H9 (cell line): ENCODE data around the gene TRAK1. TPM values are rescaled to one million over a fixed set of nuclear protein-coding genes. Genes with fewer than 3 reads are reported as not detected.
"Not testable (repeated sequence)": the region's sequence is repeated elsewhere in the genome, so short reads cannot be mapped to it uniquely, and the experiment has no call there.

Source experiments
- DNase-seq: peaks from one replicate; pipeline ENCODE4 v3.0.0-alpha.2; 2017
- H2AFZ ChIP-seq: one replicate; pipeline ENCODE4 v1.6.1; 2013; ENCODE audit warnings: mild to moderate bottlenecking, low read length, control low read depth, moderate library complexity
- H2AK5ac ChIP-seq: 2 replicates; pipeline ENCODE4 v1.6.1; 2013; ENCODE audit warnings: low read length, control low read depth, mixed read lengths; ENCODE audit not compliant: insufficient read length
- H2BK120ac ChIP-seq: one replicate; pipeline ENCODE4 v1.6.1; 2013; ENCODE audit warnings: low read depth, mild to moderate bottlenecking, low read length, control low read depth, inconsistent platforms; ENCODE audit not compliant: poor library complexity, severe bottlenecking
- H2BK12ac ChIP-seq: 2 replicates; pipeline ENCODE4 v1.6.1; 2013; ENCODE audit warnings: low read length, control low read depth, mixed read lengths, low read depth; ENCODE audit not compliant: insufficient read length
- H2BK15ac ChIP-seq: 2 replicates; pipeline ENCODE4 v1.6.1; 2013; ENCODE audit warnings: low read depth, low read length, control low read depth
- H2BK20ac ChIP-seq: one replicate; pipeline ENCODE4 v1.6.1; 2013; ENCODE audit warnings: low read depth, mild to moderate bottlenecking, low read length, control low read depth, inconsistent platforms; ENCODE audit not compliant: poor library complexity, severe bottlenecking
- H2BK5ac ChIP-seq: 2 replicates; pipeline ENCODE4 v1.6.1; 2013; ENCODE audit warnings: low read length, control low read depth, mixed read lengths; ENCODE audit not compliant: insufficient read length
- H3K14ac ChIP-seq: 2 replicates; pipeline ENCODE4 v1.6.1; 2013; ENCODE audit warnings: low read length, control low read depth; ENCODE audit not compliant: insufficient read depth
- H3K18ac ChIP-seq: 2 replicates; pipeline ENCODE4 v1.6.1; 2013; ENCODE audit warnings: low read depth, mild to moderate bottlenecking, mixed read lengths, low read length, control low read depth; ENCODE audit not compliant: insufficient read length
- H3K23ac ChIP-seq: 2 replicates; pipeline ENCODE4 v1.6.1; 2013; ENCODE audit warnings: low read length, control low read depth, mixed read lengths, low read depth; ENCODE audit not compliant: insufficient read length
- H3K23me2 ChIP-seq: 2 replicates; pipeline ENCODE4 v1.6.1; 2013; ENCODE audit warnings: low read depth, mild to moderate bottlenecking, mixed read lengths, low read length, control low read depth; ENCODE audit not compliant: insufficient read length, poor library complexity, severe bottlenecking
- H3K27ac ChIP-seq: 2 replicates; pipeline ENCODE4 v1.5.1; 2013; ENCODE audit warnings: low read length, control low read depth, mixed read lengths, low read depth; ENCODE audit not compliant: insufficient read length
- H3K27me3 ChIP-seq: 2 replicates; pipeline ENCODE4 v1.6.1; 2013; ENCODE audit warnings: low read length, control low read depth, inconsistent platforms; ENCODE audit not compliant: insufficient read depth
- H3K4ac ChIP-seq: 2 replicates; pipeline ENCODE4 v1.6.1; 2013; ENCODE audit warnings: low read depth, mild to moderate bottlenecking, control low read depth, inconsistent platforms, low read length, moderate library complexity
- H3K4me1 ChIP-seq: 2 replicates; pipeline ENCODE4 v1.6.1; 2013; ENCODE audit warnings: low read length, control low read depth, inconsistent platforms; ENCODE audit not compliant: insufficient read depth
- H3K4me2 ChIP-seq: 2 replicates; pipeline ENCODE4 v1.6.1; 2013; ENCODE audit warnings: low read length, control low read depth, mixed read lengths; ENCODE audit not compliant: insufficient read length, insufficient read depth
- H3K56ac ChIP-seq: 2 replicates; pipeline ENCODE4 v1.6.1; 2013; ENCODE audit warnings: low read depth, mild to moderate bottlenecking, mixed read lengths, low read length, control low read depth; ENCODE audit not compliant: insufficient read length
- H3K79me1 ChIP-seq: 2 replicates; pipeline ENCODE4 v1.6.1; 2013; ENCODE audit warnings: low read depth, mild to moderate bottlenecking, moderate library complexity, low read length, control low read depth, inconsistent platforms; ENCODE audit not compliant: insufficient read depth, poor library complexity, severe bottlenecking
- H3K79me2 ChIP-seq: 2 replicates; pipeline ENCODE4 v1.6.1; 2013; ENCODE audit warnings: low read length, control low read depth, inconsistent platforms; ENCODE audit not compliant: insufficient read depth
- H3K9ac ChIP-seq: 2 replicates; pipeline ENCODE4 v1.6.1; 2013; ENCODE audit warnings: low read length, control low read depth, mixed read lengths; ENCODE audit not compliant: insufficient read length; ENCODE audit errors: extremely low read depth
- H3K9me3 ChIP-seq: one replicate; pipeline ENCODE4 v1.6.1; 2013; ENCODE audit warnings: low read depth, low read length, inconsistent platforms; ENCODE audit not compliant: control insufficient read depth
- H3T11ph ChIP-seq: one replicate; pipeline ENCODE4 v1.6.1; 2013; ENCODE audit warnings: mild to moderate bottlenecking, low read length, control low read depth, inconsistent platforms
- H4K20me1 ChIP-seq: one replicate; pipeline ENCODE4 v1.6.1; 2013; ENCODE audit not compliant: control insufficient read depth, insufficient read length, insufficient read depth
- H4K5ac ChIP-seq: 2 replicates; pipeline ENCODE4 v1.6.1; 2013; ENCODE audit warnings: low read depth, mild to moderate bottlenecking, mixed read lengths, low read length, control low read depth; ENCODE audit not compliant: insufficient read length
- H4K8ac ChIP-seq: replicated peaks from 2 replicates; pipeline ENCODE4 v1.6.1; 2013; ENCODE audit warnings: low read length, control low read depth, mixed read lengths, low read depth; ENCODE audit not compliant: insufficient read length
- H4K91ac ChIP-seq: 2 replicates; pipeline ENCODE4 v1.6.1; 2013; ENCODE audit warnings: low read depth, mild to moderate bottlenecking, moderate library complexity, mixed read lengths, low read length, control low read depth; ENCODE audit not compliant: insufficient read length
- H3K27ac Mint-ChIP-seq, 3 experiments: 2 replicates in 2 of 3; 3 replicates in 1 of 3; pipeline ENCODE4 v1.8.0; 2020 to 2021; ENCODE audit warnings: mixed read lengths in 3 of 3, mild to moderate bottlenecking in 1 of 3, moderate library complexity in 1 of 3
- H3K27me3 Mint-ChIP-seq: 2 replicates; pipeline ENCODE4 v1.8.0; 2021; ENCODE audit warnings: low read depth, mild to moderate bottlenecking, moderate library complexity, mixed read lengths
- H3K36me3 Mint-ChIP-seq, 3 experiments: 2 replicates in 2 of 3; 3 replicates in 1 of 3; pipeline ENCODE4 v1.8.0; 2020 to 2021; ENCODE audit warnings: low read depth in 3 of 3, mixed read lengths in 3 of 3; ENCODE audit not compliant: insufficient read depth in 1 of 3
- H3K4me1 Mint-ChIP-seq, 2 experiments: 2 replicates each; pipeline ENCODE4 v1.8.0; 2020; ENCODE audit warnings: mixed read lengths in 2 of 2
- H3K4me3 Mint-ChIP-seq, 2 experiments: 2 replicates in 1 of 2; 3 replicates in 1 of 2; pipeline ENCODE4 v1.8.0; 2020 to 2021; ENCODE audit warnings: mild to moderate bottlenecking in 2 of 2, mixed read lengths in 2 of 2, moderate library complexity in 1 of 2
- H3K9me3 Mint-ChIP-seq, 2 experiments: 2 replicates in 1 of 2; 3 replicates in 1 of 2; pipeline ENCODE4 v1.8.0; 2020; ENCODE audit warnings: mild to moderate bottlenecking in 2 of 2, mixed read lengths in 2 of 2, moderate library complexity in 1 of 2
- CTCF ChIP-seq: fragments of 200-600 bp; sonication (generic); conservative IDR thresholded peaks from 3 replicates; pipeline ENCODE4 v1.8.0; 2021; ENCODE audit warnings: antibody characterized with exemption, mild to moderate bottlenecking
- WGBS: extraction: QIAGEN DNeasy Blood & Tissue Kit; methylation state at CpG from one replicate; pipeline ENCODE4 v1.1.7; 2013; ENCODE audit warnings: missing lambda C conversion rate, low lambda C conversion rate, mixed read lengths; ENCODE audit not compliant: insufficient read length; ENCODE audit errors: extremely low coverage; 5-methylcytosine and 5-hydroxymethylcytosine counted together
- total RNA-seq: library from RNA; stranded (reverse); gene quantifications from 2 replicates; pipeline ENCODE4 v1.2.1, GENCODE V29; 2021

TRAK1 gene
- total RNA-seq, 1 experiment from 2014 or later = 34.2 TPM

GRCh38 chr3:42102571-42102970, 11.4 kb downstream of the TRAK1 start:
- H2BK120ac ChIP-seq = no peak overlapping the region
- no peak overlapping the region for H2AK5ac ChIP-seq
- Mint-ChIP-seq H3K9me3 (peaks cover 10 to 19% of the 10 kb centered on the region in 2 experiments), H3K27ac (peak overlapping the region in 2 of 3 experiments; percentile 15 to 73; a peak in 2 of 7 replicates), H3K4me3 (no peak overlapping the region), H3K36me3 (peaks cover 18 to 29% (median 25%) of the 10 kb centered on the region in 3 experiments), H3K27me3 (no peaks in the 10 kb centered on the region), H3K4me1 (peaks cover 16 to 24% of the 10 kb centered on the region in 2 experiments)
- H3K9me3 ChIP-seq = no peaks in the 10 kb centered on the region
- H4K20me1 ChIP-seq = no peaks in the 10 kb centered on the region
- WGBS = no CpG with 5 or more reads among the region's 6 CpGs
- H2AFZ ChIP-seq = no peak overlapping the region
- no peaks in the 10 kb centered on the region for H3K79me1 ChIP-seq
- H3K14ac ChIP-seq = no peak overlapping the region
- no peak overlapping the region for H4K5ac ChIP-seq
- no peak overlapping the region for H3T11ph ChIP-seq
- no peak overlapping the region for H3K56ac ChIP-seq
- no peaks in the 10 kb centered on the region for H3K27me3 ChIP-seq
- no peak overlapping the region for H3K4me2 ChIP-seq
- H3K79me2 ChIP-seq = no peaks in the 10 kb centered on the region; the same call in 1 of the 2 replicates
- no peak overlapping the region for H3K4ac ChIP-seq
- H3K23me2 ChIP-seq = no peaks in the 10 kb centered on the region
- DNase-seq = no peak
- no peak overlapping the region for H3K18ac ChIP-seq
- no peak overlapping the region for H2BK20ac ChIP-seq
- no peak overlapping the region for H4K91ac ChIP-seq
- H3K23ac ChIP-seq = no peak overlapping the region
- no peak overlapping the region for H3K9ac ChIP-seq
- no peak for TF ChIP-seq CTCF
- H2BK12ac ChIP-seq = no peak overlapping the region
- H4K8ac ChIP-seq = no peak overlapping the region
- no peak overlapping the region for H2BK15ac ChIP-seq
- no peak overlapping the region for H2BK5ac ChIP-seq
- no peak overlapping the region for H3K27ac ChIP-seq
- H3K4me1 ChIP-seq = no peaks in the 10 kb centered on the region

GRCh38 chr3:42103921-42104665, 12.9 kb downstream of the TRAK1 start:
- H3K4ac ChIP-seq, H3K14ac ChIP-seq, H2AFZ ChIP-seq, DNase-seq, H2AK5ac ChIP-seq, H3K9ac ChIP-seq, H3K79me1 ChIP-seq, H3K27me3 Mint-ChIP-seq, H3K27me3 ChIP-seq, H2BK12ac ChIP-seq, H4K8ac ChIP-seq, H4K91ac ChIP-seq, H3T11ph ChIP-seq, H3K9me3 ChIP-seq, H3K79me2 ChIP-seq, H4K20me1 ChIP-seq, H4K5ac ChIP-seq, H3K18ac ChIP-seq, H2BK120ac ChIP-seq, H3K27ac Mint-ChIP-seq, H3K4me3 Mint-ChIP-seq, H2BK15ac ChIP-seq, H3K27ac ChIP-seq, H2BK5ac ChIP-seq, H3K4me2 ChIP-seq, H3K23me2 ChIP-seq, H3K23ac ChIP-seq, H3K4me1 ChIP-seq, H3K56ac ChIP-seq, H2BK20ac ChIP-seq: not testable (repeated sequence)
- Mint-ChIP-seq H3K36me3 (peaks cover 18 to 29% (median 25%) of the 10 kb centered on the region in 3 experiments), H3K4me1 (peaks cover 7 to 14% of the 10 kb centered on the region in 2 experiments), H3K9me3 (peaks cover 10 to 19% of the 10 kb centered on the region in 2 experiments)
- no CpG with 5 or more reads among the region's 15 CpGs for WGBS
